ENCODE results near the gene LRIG1. TPM values are rescaled to one million over a fixed set of nuclear protein-coding genes. Genes with fewer than 3 reads are reported as not detected.

Gene LRIG1
- total RNA-seq, 1 experiment from 2014 or later: 24.1 TPM

- H3K36me3 ChIP-seq (ENCODE audit: insufficient read depth, low read length, poor library complexity, severe bottlenecking): no peaks in the 10 kb centered on the region
- BruUV-seq (replicated peaks): no TSS peak
- no peak overlapping the region for H3K4me3 ChIP-seq (ENCODE audit: low read depth, low read length, poor library complexity, severe bottlenecking)
- intact Hi-C loops (cut with micrococcal nuclease; ENCODE audit: unreplicated experiment): no loop called here
- H3K27me3 ChIP-seq (replicated peaks; ENCODE audit: insufficient read depth, low read depth, low read length, poor library complexity): no peaks in the 10 kb centered on the region
- H3K4me1 ChIP-seq (ENCODE audit: insufficient read depth, low read length, poor library complexity, severe bottlenecking): no peaks in the 10 kb centered on the region
- ChIA-PET CTCF (no interaction called here), POLR2A (ENCODE audit: low non-redundant PET) (no interaction called here)
- no peak overlapping the region for H3K27ac ChIP-seq (ENCODE audit: low read depth, low read length, poor library complexity, severe bottlenecking)
- no peak for DNase-seq (ENCODE audit: low spot score)
- no peaks in the 10 kb centered on the region for H3K9me3 ChIP-seq (ENCODE audit: low read depth, low read length, poor library complexity, severe bottlenecking)
- TF ChIP-seq EZH2 (IDR thresholded peaks at IDR 0.05; ENCODE audit: borderline replicate concordance, low read depth, low read length, poor library complexity, severe bottlenecking) (no peak), CTCF (conservative IDR thresholded peaks at IDR 0.05; ENCODE audit: low read depth, low read length) (no peak)
Measured at GRCh38 chr3:66355997-66356396, 144.8 kb downstream of the LRIG1 start.

DNA sequence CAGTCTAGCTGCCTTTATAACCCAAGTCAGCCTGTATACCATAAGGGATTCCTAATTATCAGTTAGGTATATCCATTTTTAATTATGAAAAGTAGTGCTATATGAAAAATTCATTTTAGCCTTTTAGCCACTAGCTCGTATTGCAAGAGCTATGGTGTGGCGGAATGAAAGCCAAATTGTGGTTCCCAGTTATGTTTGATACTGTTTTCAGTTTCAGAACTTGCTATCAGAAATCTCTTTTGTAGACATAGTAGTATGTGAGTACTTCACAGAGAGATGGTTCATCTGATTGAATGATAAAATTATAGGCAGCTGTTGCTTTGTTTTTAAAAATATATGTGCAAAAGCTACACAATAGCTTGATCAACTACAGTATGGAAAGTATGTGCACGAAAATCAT lies 145.4 kb downstream of the LRIG1 start:
- POLR2A ChIA-PET (ENCODE audit: low non-redundant PET): no interaction called here
- intact Hi-C loops (cut with micrococcal nuclease; ENCODE audit: unreplicated experiment): no loop called here
- no peaks in the 10 kb centered on the region for H3K27me3 ChIP-seq (replicated peaks; ENCODE audit: insufficient read depth, low read depth, low read length, poor library complexity)
- CTCF ChIA-PET: no interaction called here
- H3K4me3 ChIP-seq (ENCODE audit: low read depth, low read length, poor library complexity, severe bottlenecking): no peak overlapping the region
- BruUV-seq (replicated peaks): no TSS peak
- no peaks in the 10 kb centered on the region for H3K36me3 ChIP-seq (ENCODE audit: insufficient read depth, low read length, poor library complexity, severe bottlenecking)
- TF ChIP-seq EZH2 (IDR thresholded peaks at IDR 0.05; ENCODE audit: borderline replicate concordance, low read depth, low read length, poor library complexity, severe bottlenecking) (no peak), CTCF (conservative IDR thresholded peaks at IDR 0.05; ENCODE audit: low read depth, low read length) (no peak)
- H3K27ac ChIP-seq (ENCODE audit: low read depth, low read length, poor library complexity, severe bottlenecking): no peak overlapping the region
- no peak for DNase-seq (ENCODE audit: low spot score)
- no peaks in the 10 kb centered on the region for H3K9me3 ChIP-seq (ENCODE audit: low read depth, low read length, poor library complexity, severe bottlenecking)
- no peaks in the 10 kb centered on the region for H3K4me1 ChIP-seq (ENCODE audit: insufficient read depth, low read length, poor library complexity, severe bottlenecking)

DNA sequence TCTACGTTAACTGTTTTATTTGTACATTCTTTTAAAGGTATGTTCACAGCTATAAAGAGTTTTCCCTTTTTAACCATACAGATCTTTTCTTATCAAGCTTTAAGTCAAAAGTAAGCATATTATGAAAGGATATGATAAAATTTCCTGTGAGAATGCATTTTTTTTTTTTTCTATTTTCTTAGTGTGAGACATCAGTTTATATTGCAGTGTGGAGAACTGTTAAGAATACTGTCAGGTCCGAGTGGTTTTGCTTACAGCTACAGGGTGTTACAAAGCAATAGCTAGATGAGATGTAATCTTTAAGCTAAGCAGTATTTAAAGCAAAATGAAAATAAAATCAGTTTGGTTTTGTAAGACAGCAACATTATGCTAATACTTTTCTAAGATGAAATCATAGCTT lies 146.8 kb downstream of the LRIG1 start:
- DNase-seq (ENCODE audit: low spot score): no peak
- intact Hi-C loops (cut with micrococcal nuclease; ENCODE audit: unreplicated experiment): no loop called here
- ChIA-PET CTCF (no interaction called here), POLR2A (ENCODE audit: low non-redundant PET) (no interaction called here)
- no TSS peak for BruUV-seq (replicated peaks)
- Histone ChIP-seq H3K36me3 (ENCODE audit: insufficient read depth, low read length, poor library complexity, severe bottlenecking) (no peaks in the 10 kb centered on the region), H3K9me3 (ENCODE audit: low read depth, low read length, poor library complexity, severe bottlenecking) (no peaks in the 10 kb centered on the region), H3K27me3 (replicated peaks; ENCODE audit: insufficient read depth, low read depth, low read length, poor library complexity) (no peaks in the 10 kb centered on the region), H3K4me3 (ENCODE audit: low read depth, low read length, poor library complexity, severe bottlenecking) (no peak overlapping the region), H3K27ac (ENCODE audit: low read depth, low read length, poor library complexity, severe bottlenecking) (no peak overlapping the region), H3K4me1 (ENCODE audit: insufficient read depth, low read length, poor library complexity, severe bottlenecking) (no peaks in the 10 kb centered on the region)
- TF ChIP-seq EZH2 (IDR thresholded peaks at IDR 0.05; ENCODE audit: borderline replicate concordance, low read depth, low read length, poor library complexity, severe bottlenecking) (no peak), CTCF (conservative IDR thresholded peaks at IDR 0.05; ENCODE audit: low read depth, low read length) (no peak)

All from A673 (cell line).